ENCODE results near the gene SACM1L.

The SACM1L gene

GRCh38 chr3:45701172-45701867 is 12.1 kb downstream of the SACM1L start:
- TF ChIP-seq CTCF (IDR thresholded peaks at IDR 0.05; ENCODE audit: low read depth, low read length, missing control alignments): no peak

GRCh38 chr3:45704301-45704943 is 15.2 kb downstream of the SACM1L start:
- in situ Hi-C loops (cut with HindIII; ENCODE audit: low sequenced_read_pairs): no loop called here
- DNase-seq (ENCODE audit: low read depth): no peak
- no peak overlapping the region for H3K4me3 ChIP-seq (ENCODE audit: low read depth, low read length)
- TF ChIP-seq CTCF (IDR thresholded peaks at IDR 0.05; ENCODE audit: low read depth, low read length, missing control alignments): no peak

More at GRCh38 chr3:45701172-45701867, 12.1 kb downstream of the SACM1L start:
- in situ Hi-C loops (cut with HindIII; ENCODE audit: low sequenced_read_pairs): no loop called here
- DNase-seq (ENCODE audit: low read depth): peak; percentile 20
- H3K4me3 ChIP-seq (ENCODE audit: low read depth, low read length): no peak overlapping the region

GRCh38 chr3:45705839-45706808 is 16.9 kb downstream of the SACM1L start:
- DNase-seq (ENCODE audit: low read depth): no peak
- TF ChIP-seq CTCF (IDR thresholded peaks at IDR 0.05; ENCODE audit: low read depth, low read length, missing control alignments): no peak
- no peak overlapping the region for H3K4me3 ChIP-seq (ENCODE audit: low read depth, low read length)
- in situ Hi-C loops (cut with HindIII; ENCODE audit: low sequenced_read_pairs): no loop called here

- DNase-seq (ENCODE audit: low read depth): no peak
- no peak overlapping the region for H3K4me3 ChIP-seq (ENCODE audit: low read depth, low read length)
- TF ChIP-seq CTCF (IDR thresholded peaks at IDR 0.05; ENCODE audit: low read depth, low read length, missing control alignments): no peak
- in situ Hi-C loops (cut with HindIII; ENCODE audit: low sequenced_read_pairs): no loop called here
These were observed 22.7 kb downstream of the SACM1L start for GRCh38 chr3:45711931-45712330.

- no peak for TF ChIP-seq CTCF (IDR thresholded peaks at IDR 0.05; ENCODE audit: low read depth, low read length, missing control alignments)
- in situ Hi-C loops (cut with HindIII; ENCODE audit: low sequenced_read_pairs): no loop called here
- H3K4me3 ChIP-seq (ENCODE audit: low read depth, low read length): no peak overlapping the region
- no peak for DNase-seq (ENCODE audit: low read depth)
These were observed 23.4 kb downstream of the SACM1L start for GRCh38 chr3:45712434-45713110.

GRCh38 chr3:45715945-45716344 is 26.7 kb downstream of the SACM1L start:
- TF ChIP-seq CTCF (IDR thresholded peaks at IDR 0.05; ENCODE audit: low read depth, low read length, missing control alignments): no peak
- in situ Hi-C loops (cut with HindIII; ENCODE audit: low sequenced_read_pairs): no loop called here
- H3K4me3 ChIP-seq (ENCODE audit: low read depth, low read length): no peak overlapping the region
- DNase-seq (ENCODE audit: low read depth): no peak
